Measurements from ENCODE around the gene RNF31.
A peak's percentile ranks its signal among the peaks of the same experiment; 100 is the strongest.

The RNF31 gene

DNA sequence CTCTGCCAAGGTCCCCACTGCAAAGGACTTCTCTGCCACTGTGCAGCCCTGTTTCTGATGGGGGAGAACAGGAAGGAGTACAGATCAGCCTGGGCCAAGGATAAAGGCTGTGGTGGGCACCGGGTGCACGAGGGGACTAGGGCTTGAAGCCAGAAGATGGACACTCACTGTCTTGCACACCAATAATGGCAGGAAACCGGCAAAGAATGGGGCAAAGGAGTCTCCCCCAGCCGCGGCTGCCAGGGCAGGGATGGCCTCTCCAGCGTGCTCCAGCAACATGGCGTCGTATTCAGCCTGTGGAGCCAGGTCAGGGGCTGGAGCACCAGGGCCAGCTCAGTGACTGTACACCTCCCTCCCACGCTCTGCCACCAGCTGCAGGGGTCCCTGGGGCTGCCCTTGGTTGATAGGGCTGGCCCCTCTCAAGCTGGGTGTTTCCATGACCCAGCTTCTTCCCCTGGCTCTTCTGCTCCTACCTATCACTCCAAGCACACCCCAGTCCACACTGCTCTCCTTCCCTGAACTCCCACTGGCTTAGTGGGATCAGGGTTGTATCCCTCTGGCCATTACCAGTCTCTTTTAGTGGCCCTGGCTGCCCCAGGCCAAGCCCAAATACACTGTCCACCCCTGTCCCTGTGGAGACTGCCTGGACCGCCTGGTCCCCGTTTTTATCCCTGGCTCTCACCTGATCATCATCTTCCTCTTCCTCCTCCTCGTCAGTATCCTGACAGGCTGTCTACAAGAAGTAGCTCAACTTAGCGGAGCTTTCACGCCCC, 35.0 kb downstream of the RNF31 start:
- no peak for DNase-seq
- Mint-ChIP-seq H3K27ac (peak overlapping the region; percentile 16), H3K36me3 (peaks cover 57% of the 10 kb centered on the region)

DNA sequence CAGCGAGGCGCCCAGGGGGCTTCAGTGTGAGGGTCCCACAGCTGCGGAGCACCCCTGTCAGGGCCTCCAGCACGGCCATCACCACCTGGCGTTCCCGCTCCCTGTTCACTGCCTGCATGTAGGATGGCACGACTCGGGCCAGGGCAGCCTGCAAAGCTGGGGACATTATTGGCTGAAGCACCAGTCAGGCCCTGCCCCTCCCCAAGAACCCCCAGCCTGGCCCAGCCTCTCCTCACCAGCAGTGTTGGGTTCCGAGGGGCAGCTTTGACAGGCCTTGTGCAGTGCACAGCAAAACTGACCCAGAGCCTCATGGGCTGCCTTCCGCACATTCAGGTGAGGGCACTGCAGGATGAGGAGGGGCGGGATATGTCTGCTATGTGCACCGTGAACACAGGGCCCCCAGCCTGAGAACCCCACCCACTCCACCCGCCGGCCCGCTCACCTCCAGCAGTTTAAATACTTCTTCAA, 35.8 kb downstream of the RNF31 start:
- H3K9me3 Mint-ChIP-seq: no peaks in the 10 kb centered on the region
- H3K27me3 Mint-ChIP-seq: no peaks in the 10 kb centered on the region
- H3K27ac Mint-ChIP-seq: no peak overlapping the region
- H3K36me3 Mint-ChIP-seq: peaks cover 55% of the 10 kb centered on the region
- no peak for DNase-seq
- H3K4me3 Mint-ChIP-seq: no peak overlapping the region
- H3K4me1 Mint-ChIP-seq: peaks cover 14% of the 10 kb centered on the region
- CTCF ChIA-PET: no interaction called here

More for the DNA sequence above, 35.0 kb downstream of the RNF31 start:
- CTCF ChIA-PET: no interaction called here
- Mint-ChIP-seq H3K27me3 (no peaks in the 10 kb centered on the region), H3K9me3 (no peaks in the 10 kb centered on the region), H3K4me1 (peaks cover 7% of the 10 kb centered on the region), H3K4me3 (no peak overlapping the region)

- H3K36me3 Mint-ChIP-seq: peaks cover 48% of the 10 kb centered on the region
- no peak for DNase-seq
- no peaks in the 10 kb centered on the region for H3K9me3 Mint-ChIP-seq
- no peak overlapping the region for H3K27ac Mint-ChIP-seq
- H3K27me3 Mint-ChIP-seq: no peaks in the 10 kb centered on the region
- H3K4me1 Mint-ChIP-seq: peaks cover 21% of the 10 kb centered on the region
- H3K4me3 Mint-ChIP-seq: no peak overlapping the region
- CTCF ChIA-PET: no interaction called here
Measured at GRCh38 chr14:24184104-24184970, 37.0 kb downstream of the RNF31 start.

GRCh38 chr14:24185026-24185425, 37.7 kb downstream of the RNF31 start:
- CTCF ChIA-PET: interaction anchor here (0.6 kb wide), 1 partner anchor 34 kb away, joined by 4 read pairs; no protein-coding TSS in a partner anchor
- H3K4me3 Mint-ChIP-seq: no peak overlapping the region
- no peaks in the 10 kb centered on the region for H3K27me3 Mint-ChIP-seq
- peaks cover 26% of the 10 kb centered on the region for H3K4me1 Mint-ChIP-seq
- DNase-seq: no peak
- H3K36me3 Mint-ChIP-seq: peaks cover 42% of the 10 kb centered on the region
- H3K27ac Mint-ChIP-seq: no peak overlapping the region
- no peaks in the 10 kb centered on the region for H3K9me3 Mint-ChIP-seq

- Mint-ChIP-seq H3K27me3 (no peaks in the 10 kb centered on the region), H3K27ac (no peak overlapping the region), H3K4me3 (no peak overlapping the region), H3K9me3 (no peaks in the 10 kb centered on the region), H3K4me1 (peaks cover 31% of the 10 kb centered on the region), H3K36me3 (peaks cover 41% of the 10 kb centered on the region)
- CTCF ChIA-PET: interaction anchor here (0.6 kb wide), 1 partner anchor 35 kb away, joined by 4 read pairs; no protein-coding TSS in a partner anchor
- no peak for DNase-seq
Measured at GRCh38 chr14:24185741-24186140, 38.4 kb downstream of the RNF31 start.

DNA sequence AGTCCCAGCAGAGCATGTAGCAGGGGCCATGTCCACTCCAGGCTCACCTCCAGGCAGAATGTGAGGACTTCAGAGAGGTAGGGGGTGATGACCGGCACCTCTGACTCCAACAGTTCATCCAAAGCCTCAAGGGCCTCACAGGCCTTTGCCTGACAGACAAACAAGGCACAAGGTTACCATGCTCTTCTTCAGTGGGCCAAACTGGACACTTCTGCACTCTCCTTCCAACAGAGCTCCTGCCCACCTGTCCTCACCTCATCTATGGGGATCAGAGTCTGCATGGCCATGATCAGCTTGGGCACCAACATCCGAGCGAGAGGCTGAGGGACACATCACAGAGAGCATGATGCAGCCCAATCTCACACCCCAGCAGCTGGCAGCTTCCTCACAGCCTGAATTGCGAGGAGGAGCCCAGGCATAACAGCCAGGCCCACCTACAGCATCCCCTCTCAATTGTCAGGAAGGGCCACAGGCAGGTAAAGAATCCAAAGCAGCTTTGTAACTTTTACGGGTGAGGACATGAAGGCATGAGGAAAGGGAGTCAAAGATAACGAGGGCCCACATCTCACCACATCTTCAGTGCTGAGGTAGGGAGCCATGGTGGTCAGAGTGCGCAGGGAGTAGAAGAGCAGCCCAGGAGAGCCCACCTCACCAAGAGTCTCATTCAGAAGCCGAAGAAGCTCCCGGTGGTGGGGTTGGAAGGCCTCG, 39.7 kb downstream of the RNF31 start:
- CTCF ChIA-PET: no interaction called here
- H3K36me3 Mint-ChIP-seq: peaks cover 46% of the 10 kb centered on the region
- H3K27me3 Mint-ChIP-seq: no peaks in the 10 kb centered on the region
- DNase-seq: no peak
- peak overlapping the region; percentile 33 for H3K27ac Mint-ChIP-seq
- H3K4me1 Mint-ChIP-seq: peaks cover 40% of the 10 kb centered on the region
- H3K4me3 Mint-ChIP-seq: peak overlapping the region; percentile 85
- no peaks in the 10 kb centered on the region for H3K9me3 Mint-ChIP-seq

GRCh38 chr14:24187539-24187915, 40.2 kb downstream of the RNF31 start:
- H3K9me3 Mint-ChIP-seq: no peaks in the 10 kb centered on the region
- H3K4me1 Mint-ChIP-seq: peaks cover 45% of the 10 kb centered on the region
- no peak for DNase-seq
- CTCF ChIA-PET: no interaction called here
- no peaks in the 10 kb centered on the region for H3K27me3 Mint-ChIP-seq
- H3K27ac Mint-ChIP-seq: peak overlapping the region; percentile 90
- H3K36me3 Mint-ChIP-seq: peaks cover 48% of the 10 kb centered on the region
- H3K4me3 Mint-ChIP-seq: peak overlapping the region; percentile 85

DNA sequence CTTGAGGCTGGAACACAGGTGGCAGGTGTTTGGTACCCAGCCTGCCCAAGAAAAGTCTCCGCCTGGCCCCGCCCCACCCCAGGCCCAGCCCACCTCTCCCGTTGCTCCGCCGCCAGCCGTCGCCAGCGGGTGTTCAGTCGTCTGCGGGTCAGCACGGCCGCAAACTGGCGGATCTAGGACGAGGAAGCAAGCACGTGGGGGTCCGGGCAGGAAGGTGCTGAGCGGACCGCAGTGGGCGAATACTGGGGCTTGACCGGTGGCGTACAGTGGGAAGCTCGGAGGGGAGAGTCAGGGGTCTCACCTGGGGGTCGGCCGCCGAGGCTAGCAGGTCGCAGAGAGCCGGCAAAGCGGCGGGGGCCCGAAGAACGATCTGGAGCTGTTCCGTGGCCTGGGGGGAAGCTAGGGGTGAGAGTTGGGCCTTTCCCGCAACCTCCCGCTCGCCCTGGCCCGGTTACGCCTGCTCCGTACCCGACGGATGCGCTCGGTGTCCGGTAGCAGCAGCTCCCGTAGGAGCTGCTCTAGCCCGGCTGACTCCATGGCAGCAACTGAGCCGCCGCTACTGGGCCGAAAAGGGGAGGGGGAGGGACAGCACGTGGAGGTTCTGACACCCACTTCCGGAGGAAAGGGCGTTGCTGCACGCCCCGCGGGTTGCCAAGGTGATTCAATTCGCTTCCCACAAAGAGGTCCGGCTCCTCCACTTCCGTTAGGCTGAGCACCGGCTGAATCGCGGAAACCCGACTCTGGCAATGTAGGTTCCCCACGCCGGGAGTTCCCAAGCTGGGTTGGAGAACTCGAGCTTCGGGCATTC, 41.2 kb downstream of the RNF31 start, which contains the start of gene IPO4:
TSS of gene IPO4 (minus strand) at position 566 of the 808 bp plus-strand sequence. CDS start at position 537, 29 bp downstream.
- Mint-ChIP-seq H3K4me1 (peaks cover 52% of the 10 kb centered on the region), H3K9me3 (no peaks in the 10 kb centered on the region), H3K27me3 (no peaks in the 10 kb centered on the region), H3K4me3 (peak within 1 kb of the TSS; percentile 85), H3K27ac (peak within 1 kb of the TSS; percentile 90), H3K36me3 (peaks cover 49% of the 10 kb centered on the region)
- peak; percentile 97 for DNase-seq
- CTCF ChIA-PET: interaction anchor here (0.7 to 1.2 kb wide), 3 partner anchors 27 to 248 kb away, joined by 3 read pairs; partner anchors contain the start of gene IRF9

- Mint-ChIP-seq H3K9me3 (no peaks in the 10 kb centered on the region), H3K27me3 (no peaks in the 10 kb centered on the region), H3K4me1 (peaks cover 54% of the 10 kb centered on the region), H3K27ac (peak overlapping the region; percentile 90), H3K4me3 (peak overlapping the region; percentile 85), H3K36me3 (peaks cover 48% of the 10 kb centered on the region)
- no peak for DNase-seq
- CTCF ChIA-PET: interaction anchor here (0.7 to 1.2 kb wide), 3 partner anchors 28 to 247 kb away, joined by 3 read pairs; partner anchors contain the start of gene IRF9
Measured at GRCh38 chr14:24189059-24189375, 41.7 kb downstream of the RNF31 start.

DNA sequence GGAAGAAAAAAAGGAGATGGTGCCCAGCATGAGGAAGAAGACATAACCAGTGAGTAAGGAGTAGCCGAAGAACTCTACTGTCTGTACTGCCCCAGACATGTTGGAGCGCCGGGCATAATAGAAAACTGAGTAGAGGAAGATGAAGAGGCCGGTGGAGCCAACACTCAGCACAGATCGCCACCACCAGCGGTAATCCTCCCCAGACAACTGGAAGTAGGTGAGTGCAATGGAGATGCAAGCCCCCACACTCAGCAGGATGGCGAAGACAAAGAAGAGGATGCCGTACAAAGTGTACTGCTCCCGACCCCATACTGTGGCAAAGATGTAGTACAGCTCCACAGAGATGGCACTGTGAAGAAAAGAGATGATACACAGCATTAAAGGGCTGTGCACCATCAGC, 42.2 kb downstream of the RNF31 start:
- Mint-ChIP-seq H3K27ac (no peak overlapping the region), H3K27me3 (no peaks in the 10 kb centered on the region), H3K36me3 (peaks cover 50% of the 10 kb centered on the region), H3K9me3 (no peaks in the 10 kb centered on the region), H3K4me3 (no peak overlapping the region), H3K4me1 (peaks cover 59% of the 10 kb centered on the region)
- CTCF ChIA-PET: interaction anchor here (0.7 to 0.8 kb wide), 2 partner anchors 28 to 119 kb away, joined by 3 read pairs; partner anchors contain the start of gene IRF9
- DNase-seq: no peak

- Mint-ChIP-seq H3K4me1 (peaks cover 65% of the 10 kb centered on the region), H3K36me3 (peaks cover 49% of the 10 kb centered on the region), H3K9me3 (no peaks in the 10 kb centered on the region), H3K27me3 (no peaks in the 10 kb centered on the region), H3K4me3 (no peak overlapping the region), H3K27ac (no peak overlapping the region)
- no peak for DNase-seq
- CTCF ChIA-PET: no interaction called here
Measured at GRCh38 chr14:24190416-24190815, 43.1 kb downstream of the RNF31 start.

- H3K27ac Mint-ChIP-seq: peak overlapping the region; percentile 68
- CTCF ChIA-PET: no interaction called here
Measured at GRCh38 chr14:24192933-24193332, 45.6 kb downstream of the RNF31 start.

GRCh38 chr14:24194186-24194872, 47.0 kb downstream of the RNF31 start:
- H3K27ac Mint-ChIP-seq: peak overlapping the region; percentile 98
- no peak for DNase-seq
- peaks cover 67% of the 10 kb centered on the region for H3K4me1 Mint-ChIP-seq
- H3K36me3 Mint-ChIP-seq: peaks cover 48% of the 10 kb centered on the region
- CTCF ChIA-PET: interaction anchor here (0.7 to 2.7 kb wide), 4 partner anchors 21 to 139 kb away, joined by 4 to 8 read pairs (median 5); partner anchors contain the start of genes CIDEB and MDP1
- H3K4me3 Mint-ChIP-seq: peak overlapping the region; percentile 98
- no peaks in the 10 kb centered on the region for H3K9me3 Mint-ChIP-seq
- no peaks in the 10 kb centered on the region for H3K27me3 Mint-ChIP-seq

More at GRCh38 chr14:24192933-24193332, 45.6 kb downstream of the RNF31 start:
- H3K4me3 Mint-ChIP-seq: no peak overlapping the region
- no peaks in the 10 kb centered on the region for H3K27me3 Mint-ChIP-seq
- no peak for DNase-seq
- peaks cover 68% of the 10 kb centered on the region for H3K4me1 Mint-ChIP-seq
- peaks cover 42% of the 10 kb centered on the region for H3K36me3 Mint-ChIP-seq
- no peaks in the 10 kb centered on the region for H3K9me3 Mint-ChIP-seq

Data from activated naive CD4-positive, alpha-beta T cell treated with anti-CD3 and anti-CD28 coated beads, Interleukin-2, amount 10 ng/mL, durations not matched to agents 7 days and 5 days (primary cell).